WTC11 (cell line): ENCODE data around the gene S1PR5. TPM values are rescaled to one million over a fixed set of nuclear protein-coding genes. Genes with fewer than 3 reads are reported as not detected.

Experiments
- ATAC-seq: fragments of 200-7000 bp; cut with Tn5 transposase; 2 replicates; pipeline ENCODE4 v1.10.0; 2021; ENCODE audit warnings: mild to moderate bottlenecking, moderate library complexity
- CTCF ChIA-PET: fragments of 300-600 bp; sonication (Branson Sonifier 250); formaldehyde crosslinking; loops from one replicate; lab custom pipeline; 2021; ENCODE audit warnings: antibody characterized with exemption; lab: Charles Lee
- POLR2A ChIA-PET: fragments of 350-600 bp; sonication (Branson Sonifier 250); formaldehyde crosslinking; loops from one replicate; lab custom pipeline; 2021; ENCODE audit warnings: antibody characterized with exemption; lab: Charles Lee
- DNase-seq: peaks from one replicate; pipeline ENCODE4 v3.0.0; 2021; ENCODE audit warnings: low spot score
- H3K27ac Mint-ChIP-seq: 2 replicates; pipeline ENCODE4 v1.8.0; 2021; ENCODE audit warnings: mixed read lengths
- H3K27me3 Mint-ChIP-seq: 2 replicates; pipeline ENCODE4 v1.8.0; 2021; ENCODE audit warnings: low read depth, mild to moderate bottlenecking, moderate library complexity, mixed read lengths
- H3K36me3 Mint-ChIP-seq: 2 replicates; pipeline ENCODE4 v1.8.0; 2021; ENCODE audit warnings: mixed read lengths
- H3K4me1 Mint-ChIP-seq: 2 replicates; pipeline ENCODE4 v1.8.0; 2022; ENCODE audit warnings: mixed read lengths
- H3K4me3 Mint-ChIP-seq: 2 replicates; pipeline ENCODE4 v1.8.0; 2021; ENCODE audit warnings: mild to moderate bottlenecking, moderate library complexity, mixed read lengths
- H3K9me3 Mint-ChIP-seq: 2 replicates; pipeline ENCODE4 v1.8.0; 2021; ENCODE audit warnings: mixed read lengths
- ARID4B ChIP-seq: sonication (generic); formaldehyde crosslinking; IDR thresholded peaks from 2 replicates; pipeline ENCODE4 v1.8.0; 2023; ENCODE audit warnings: missing genetic modification reagents, mild to moderate bottlenecking, borderline replicate concordance
- CBFB ChIP-seq: sonication (generic); formaldehyde crosslinking; IDR thresholded peaks from 2 replicates; pipeline ENCODE4 v1.8.1; 2022; ENCODE audit warnings: mild to moderate bottlenecking, low read depth, missing genetic modification reagents
- E2F5 ChIP-seq: sonication (generic); formaldehyde crosslinking; IDR thresholded peaks from 2 replicates; pipeline ENCODE4 v1.8.1; 2022; ENCODE audit warnings: mild to moderate bottlenecking, moderate library complexity, missing genetic modification reagents
- ETV6 ChIP-seq: sonication (generic); formaldehyde crosslinking; IDR thresholded peaks from 2 replicates; pipeline ENCODE4 v1.8.1; 2022; ENCODE audit warnings: mild to moderate bottlenecking, missing genetic modification reagents
- GABPB1 ChIP-seq: sonication (generic); formaldehyde crosslinking; IDR thresholded peaks from 2 replicates; pipeline ENCODE4 v1.8.1; 2023; ENCODE audit warnings: mild to moderate bottlenecking, missing genetic modification reagents
- IRF2 ChIP-seq: sonication (generic); formaldehyde crosslinking; IDR thresholded peaks from 2 replicates; pipeline ENCODE4 v1.8.0; 2022; ENCODE audit warnings: low read depth, missing genetic modification reagents, borderline replicate concordance
- JUN ChIP-seq: sonication (generic); formaldehyde crosslinking; IDR thresholded peaks from 2 replicates; pipeline ENCODE4 v1.8.0; 2023; ENCODE audit warnings: mild to moderate bottlenecking, missing genetic modification reagents
- MAX ChIP-seq: sonication (generic); formaldehyde crosslinking; IDR thresholded peaks from 2 replicates; pipeline ENCODE4 v1.8.0; 2022; ENCODE audit warnings: mild to moderate bottlenecking, missing genetic modification reagents
- MXD4 ChIP-seq: fragments of 250-450 bp; sonication (Bioruptor Pico); IDR thresholded peaks from 2 replicates; pipeline ENCODE4 v1.8.0; 2021; ENCODE audit warnings: mild to moderate bottlenecking, moderate library complexity, borderline replicate concordance
- RELA ChIP-seq: sonication (generic); formaldehyde crosslinking; IDR thresholded peaks from 2 replicates; pipeline ENCODE4 v1.8.1; 2022; ENCODE audit warnings: missing genetic modification reagents, mild to moderate bottlenecking, borderline replicate concordance
- RORB ChIP-seq: fragments of 250-450 bp; sonication (Bioruptor Pico); IDR thresholded peaks from 2 replicates; pipeline ENCODE4 v1.9.0; 2021; ENCODE audit warnings: mild to moderate bottlenecking
- SMAD4 ChIP-seq: sonication (generic); formaldehyde crosslinking; IDR thresholded peaks from 2 replicates; pipeline ENCODE4 v1.8.0; 2022; ENCODE audit warnings: mild to moderate bottlenecking, missing genetic modification reagents
- SP1 ChIP-seq: sonication (generic); formaldehyde crosslinking; conservative IDR thresholded peaks from 2 replicates; pipeline ENCODE4 v1.8.1; 2022; ENCODE audit warnings: missing genetic modification reagents
- TEAD4 ChIP-seq: sonication (generic); formaldehyde crosslinking; IDR thresholded peaks from 2 replicates; pipeline ENCODE4 v1.8.0; 2022; ENCODE audit warnings: mild to moderate bottlenecking, missing genetic modification reagents
- ZNF232 ChIP-seq: sonication (generic); formaldehyde crosslinking; IDR thresholded peaks from 2 replicates; pipeline ENCODE4 v1.8.0; 2022; ENCODE audit warnings: mild to moderate bottlenecking, missing genetic modification reagents
- total RNA-seq: library from RNA; stranded (reverse); gene quantifications from 3 replicates; pipeline ENCODE4 v1.2.3, GENCODE V29; 2021
- TF ChIP-seq, protein P1 (sequence below): fragments of 200-600 bp; IDR thresholded peaks from 2 replicates; pipeline ENCODE4 v1.8.0; 2022; ENCODE audit warnings: antibody characterized with exemption
- TF ChIP-seq, protein P2 (sequence below): sonication (generic); formaldehyde crosslinking; IDR thresholded peaks from 2 replicates; pipeline ENCODE4 v1.8.0; 2022; ENCODE audit warnings: mild to moderate bottlenecking, missing genetic modification reagents
- TF ChIP-seq, protein P3 (sequence below): fragments of 250-450 bp; sonication (Bioruptor Pico); IDR thresholded peaks from 2 replicates; pipeline ENCODE4 v1.9.0; 2021; ENCODE audit warnings: mild to moderate bottlenecking, borderline replicate concordance

S1PR5 gene
- total RNA-seq, 1 experiment from 2014 or later, result 5.4 TPM

GRCh38 chr19:10501971-10502523 lies 15.2 kb downstream of the S1PR5 start:
- CTCF ChIA-PET, result interaction anchor here (2.4 kb wide), 1 partner anchor 9 kb away, joined by 10 read pairs; no protein-coding TSS in a partner anchor
- TF ChIP-seq SMAD4 (CRISPR knock-in tag) (0 out of 2 replicates have a peak, but pooled peaks have one; percentile 34), ARID4B (CRISPR knock-in tag) (peak; percentile 41; the same call in 1 of the 2 replicates), E2F5 (CRISPR knock-in tag) (no peak), IRF2 (CRISPR knock-in tag) (no peak), TEAD4 (CRISPR knock-in tag) (no peak), MAX (CRISPR knock-in tag) (0 out of 2 replicates have a peak, but pooled peaks have one; percentile 4), JUN (CRISPR knock-in tag) (0 out of 2 replicates have a peak, but pooled peaks have one; percentile 19), MXD4 (CRISPR knock-in tag) (no peak)
- TF ChIP-seq, protein P1, sequence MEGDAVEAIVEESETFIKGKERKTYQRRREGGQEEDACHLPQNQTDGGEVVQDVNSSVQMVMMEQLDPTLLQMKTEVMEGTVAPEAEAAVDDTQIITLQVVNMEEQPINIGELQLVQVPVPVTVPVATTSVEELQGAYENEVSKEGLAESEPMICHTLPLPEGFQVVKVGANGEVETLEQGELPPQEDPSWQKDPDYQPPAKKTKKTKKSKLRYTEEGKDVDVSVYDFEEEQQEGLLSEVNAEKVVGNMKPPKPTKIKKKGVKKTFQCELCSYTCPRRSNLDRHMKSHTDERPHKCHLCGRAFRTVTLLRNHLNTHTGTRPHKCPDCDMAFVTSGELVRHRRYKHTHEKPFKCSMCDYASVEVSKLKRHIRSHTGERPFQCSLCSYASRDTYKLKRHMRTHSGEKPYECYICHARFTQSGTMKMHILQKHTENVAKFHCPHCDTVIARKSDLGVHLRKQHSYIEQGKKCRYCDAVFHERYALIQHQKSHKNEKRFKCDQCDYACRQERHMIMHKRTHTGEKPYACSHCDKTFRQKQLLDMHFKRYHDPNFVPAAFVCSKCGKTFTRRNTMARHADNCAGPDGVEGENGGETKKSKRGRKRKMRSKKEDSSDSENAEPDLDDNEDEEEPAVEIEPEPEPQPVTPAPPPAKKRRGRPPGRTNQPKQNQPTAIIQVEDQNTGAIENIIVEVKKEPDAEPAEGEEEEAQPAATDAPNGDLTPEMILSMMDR, result no peak
- TF ChIP-seq, protein P2, sequence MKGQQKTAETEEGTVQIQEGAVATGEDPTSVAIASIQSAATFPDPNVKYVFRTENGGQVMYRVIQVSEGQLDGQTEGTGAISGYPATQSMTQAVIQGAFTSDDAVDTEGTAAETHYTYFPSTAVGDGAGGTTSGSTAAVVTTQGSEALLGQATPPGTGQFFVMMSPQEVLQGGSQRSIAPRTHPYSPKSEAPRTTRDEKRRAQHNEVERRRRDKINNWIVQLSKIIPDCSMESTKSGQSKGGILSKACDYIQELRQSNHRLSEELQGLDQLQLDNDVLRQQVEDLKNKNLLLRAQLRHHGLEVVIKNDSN (CRISPR knock-in tag), result peak; percentile 9; the same call in 1 of the 2 replicates
- TF ChIP-seq, all 79 proteins: peak for 5
- 0 out of 2 replicates have a peak, but pooled peaks cover 4% of the 10 kb centered on the region for H3K27me3 Mint-ChIP-seq
- DNase-seq (peak; percentile 45), ATAC-seq (peak; percentile 3)
- 0 out of 2 replicates have a peak, but pooled peaks cover 3% of the 10 kb centered on the region for H3K9me3 Mint-ChIP-seq
- H3K4me1 Mint-ChIP-seq, result peaks cover 26% of the 10 kb centered on the region
- peak overlapping the region; percentile 93 for H3K27ac Mint-ChIP-seq
- H3K4me3 Mint-ChIP-seq, result peak overlapping the region; percentile 83
- POLR2A ChIA-PET, result no interaction called here
- peaks cover 17% of the 10 kb centered on the region for H3K36me3 Mint-ChIP-seq

GRCh38 chr19:10500247-10500592 lies 17.0 kb downstream of the S1PR5 start:
- Mint-ChIP-seq H3K27ac (peak overlapping the region; percentile 98), H3K9me3 (no peaks in the 10 kb centered on the region), H3K27me3 (0 out of 2 replicates have a peak, but pooled peaks cover 4% of the 10 kb centered on the region), H3K4me3 (peak overlapping the region; percentile 59), H3K4me1 (peaks cover 22% of the 10 kb centered on the region), H3K36me3 (peaks cover 24% of the 10 kb centered on the region)
- POLR2A ChIA-PET, result interaction anchor here (0.6 kb wide), 2 partner anchors 35 to 52 kb away, joined by 3 to 8 read pairs; no protein-coding TSS in a partner anchor
- peak; percentile 41; the same call in 1 of the 2 replicates for ATAC-seq
- no peak for DNase-seq
- TF ChIP-seq, protein P3, sequence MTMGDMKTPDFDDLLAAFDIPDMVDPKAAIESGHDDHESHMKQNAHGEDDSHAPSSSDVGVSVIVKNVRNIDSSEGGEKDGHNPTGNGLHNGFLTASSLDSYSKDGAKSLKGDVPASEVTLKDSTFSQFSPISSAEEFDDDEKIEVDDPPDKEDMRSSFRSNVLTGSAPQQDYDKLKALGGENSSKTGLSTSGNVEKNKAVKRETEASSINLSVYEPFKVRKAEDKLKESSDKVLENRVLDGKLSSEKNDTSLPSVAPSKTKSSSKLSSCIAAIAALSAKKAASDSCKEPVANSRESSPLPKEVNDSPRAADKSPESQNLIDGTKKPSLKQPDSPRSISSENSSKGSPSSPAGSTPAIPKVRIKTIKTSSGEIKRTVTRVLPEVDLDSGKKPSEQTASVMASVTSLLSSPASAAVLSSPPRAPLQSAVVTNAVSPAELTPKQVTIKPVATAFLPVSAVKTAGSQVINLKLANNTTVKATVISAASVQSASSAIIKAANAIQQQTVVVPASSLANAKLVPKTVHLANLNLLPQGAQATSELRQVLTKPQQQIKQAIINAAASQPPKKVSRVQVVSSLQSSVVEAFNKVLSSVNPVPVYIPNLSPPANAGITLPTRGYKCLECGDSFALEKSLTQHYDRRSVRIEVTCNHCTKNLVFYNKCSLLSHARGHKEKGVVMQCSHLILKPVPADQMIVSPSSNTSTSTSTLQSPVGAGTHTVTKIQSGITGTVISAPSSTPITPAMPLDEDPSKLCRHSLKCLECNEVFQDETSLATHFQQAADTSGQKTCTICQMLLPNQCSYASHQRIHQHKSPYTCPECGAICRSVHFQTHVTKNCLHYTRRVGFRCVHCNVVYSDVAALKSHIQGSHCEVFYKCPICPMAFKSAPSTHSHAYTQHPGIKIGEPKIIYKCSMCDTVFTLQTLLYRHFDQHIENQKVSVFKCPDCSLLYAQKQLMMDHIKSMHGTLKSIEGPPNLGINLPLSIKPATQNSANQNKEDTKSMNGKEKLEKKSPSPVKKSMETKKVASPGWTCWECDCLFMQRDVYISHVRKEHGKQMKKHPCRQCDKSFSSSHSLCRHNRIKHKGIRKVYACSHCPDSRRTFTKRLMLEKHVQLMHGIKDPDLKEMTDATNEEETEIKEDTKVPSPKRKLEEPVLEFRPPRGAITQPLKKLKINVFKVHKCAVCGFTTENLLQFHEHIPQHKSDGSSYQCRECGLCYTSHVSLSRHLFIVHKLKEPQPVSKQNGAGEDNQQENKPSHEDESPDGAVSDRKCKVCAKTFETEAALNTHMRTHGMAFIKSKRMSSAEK (CRISPR knock-in tag), result no peak
- no peak for TF ChIP-seq RORB (CRISPR knock-in tag)
- TF ChIP-seq RELA (CRISPR knock-in tag), result no peak
- no peak for TF ChIP-seq IRF2 (CRISPR knock-in tag)
- no peak for TF ChIP-seq ETV6 (CRISPR knock-in tag)
- TF ChIP-seq CBFB (CRISPR knock-in tag), result 0 out of 2 replicates have a peak, but pooled peaks have one; percentile 13
- peak; percentile 3; the same call in 1 of the 2 replicates for TF ChIP-seq SP1 (CRISPR knock-in tag)
- no peak for TF ChIP-seq GABPB1
- no peak for TF ChIP-seq ZNF232 (CRISPR knock-in tag)
- CTCF ChIA-PET, result interaction anchor here (0.7 to 2.4 kb wide), 6 partner anchors 10 to 284 kb away, joined by 3 to 11 read pairs (median 6); no protein-coding TSS in a partner anchor
